ENCODE measurements around the gene NRCAM.

Gene NRCAM

DNA sequence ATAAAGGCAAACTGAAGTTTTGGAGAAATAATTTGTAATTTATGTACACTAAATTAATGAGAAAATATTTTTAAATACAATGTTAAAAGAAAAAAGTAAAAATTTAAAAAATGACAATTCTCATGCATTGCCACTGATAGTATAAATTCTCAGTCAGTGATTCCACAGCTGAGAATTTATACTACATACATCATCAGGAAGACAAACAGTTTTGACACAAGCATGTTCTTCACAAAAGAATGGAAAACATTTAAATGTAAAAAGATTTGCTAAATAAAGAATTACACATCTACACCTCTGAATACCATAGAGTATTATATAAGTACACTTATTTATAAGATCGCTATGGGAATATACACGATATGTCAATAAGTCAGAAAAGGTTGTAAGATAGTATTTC, 225.0 kb downstream of the NRCAM start:
- Mint-ChIP-seq H3K4me1 (ENCODE audit: low read depth) (no peaks in the 10 kb centered on the region), H3K4me3 (no peak overlapping the region), H3K27ac (no peak overlapping the region), H3K27me3 (no peaks in the 10 kb centered on the region), H3K9me3 (no peaks in the 10 kb centered on the region), H3K36me3 (ENCODE audit: low read depth) (no peaks in the 10 kb centered on the region)
- DNase-seq = no peak

- no peaks in the 10 kb centered on the region for H3K27me3 Mint-ChIP-seq
- no peak for DNase-seq
- no peaks in the 10 kb centered on the region for H3K4me1 Mint-ChIP-seq (ENCODE audit: low read depth)
- H3K4me3 Mint-ChIP-seq = no peak overlapping the region
- no peak overlapping the region for H3K27ac Mint-ChIP-seq
- no peaks in the 10 kb centered on the region for H3K9me3 Mint-ChIP-seq
- no peaks in the 10 kb centered on the region for H3K36me3 Mint-ChIP-seq (ENCODE audit: low read depth)
Observed at GRCh38 chr7:108227366-108227765, 228.9 kb downstream of the NRCAM start.

DNA sequence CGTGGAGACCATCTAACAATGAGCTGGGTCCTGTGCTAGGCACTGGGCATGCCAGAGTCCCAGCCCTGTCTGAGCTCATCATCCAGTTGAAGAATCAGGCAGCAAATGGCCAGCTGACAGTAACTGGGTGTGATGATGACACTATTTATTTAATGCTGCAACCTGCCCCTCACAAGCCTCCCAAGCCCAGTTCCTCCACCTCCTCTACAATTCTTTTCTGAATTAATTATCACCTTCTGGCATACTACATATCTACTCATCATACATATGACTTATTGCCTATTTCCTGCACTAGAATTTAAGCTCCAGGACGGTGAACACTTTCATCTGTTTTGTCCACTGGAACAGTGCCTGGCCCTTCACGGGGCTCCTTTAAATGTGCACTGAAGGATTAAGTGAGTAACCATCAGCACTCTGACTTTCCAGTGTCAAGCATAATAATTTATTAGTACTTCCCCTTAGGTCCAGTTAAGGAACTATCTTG, 229.4 kb downstream of the NRCAM start:
- no peak for DNase-seq
- H3K27me3 Mint-ChIP-seq = no peaks in the 10 kb centered on the region
- H3K36me3 Mint-ChIP-seq (ENCODE audit: low read depth) = no peaks in the 10 kb centered on the region
- H3K4me3 Mint-ChIP-seq = no peak overlapping the region
- H3K9me3 Mint-ChIP-seq = no peaks in the 10 kb centered on the region
- no peak overlapping the region for H3K27ac Mint-ChIP-seq
- no peaks in the 10 kb centered on the region for H3K4me1 Mint-ChIP-seq (ENCODE audit: low read depth)

- Mint-ChIP-seq H3K36me3 (ENCODE audit: low read depth) (no peaks in the 10 kb centered on the region), H3K4me3 (no peak overlapping the region), H3K9me3 (no peaks in the 10 kb centered on the region), H3K27ac (no peak overlapping the region), H3K27me3 (peaks cover 2% of the 10 kb centered on the region), H3K4me1 (ENCODE audit: low read depth) (no peaks in the 10 kb centered on the region)
- DNase-seq = no peak
Observed at GRCh38 chr7:108225531-108226181, 230.6 kb downstream of the NRCAM start.

DNA sequence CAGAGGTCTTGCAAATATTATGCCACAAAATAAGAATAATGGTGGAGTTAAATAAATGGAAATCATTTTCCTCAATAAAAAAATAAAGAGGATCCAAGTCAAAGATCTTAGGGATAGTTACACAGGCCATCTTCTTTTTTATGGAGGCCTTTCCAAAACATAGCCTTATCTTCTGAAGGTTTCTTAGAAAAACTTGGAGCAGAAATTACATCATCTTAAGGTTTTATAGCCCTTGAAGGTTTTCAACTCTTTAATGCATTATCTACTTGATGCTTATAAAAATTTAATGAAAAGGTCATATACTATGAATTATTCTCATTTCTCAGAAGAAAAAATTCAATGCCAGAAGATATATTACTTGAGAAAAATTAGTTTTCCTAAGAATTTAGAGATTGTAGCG, 231.8 kb downstream of the NRCAM start:
- no peaks in the 10 kb centered on the region for H3K4me1 Mint-ChIP-seq (ENCODE audit: low read depth)
- no peak for DNase-seq
- no peaks in the 10 kb centered on the region for H3K9me3 Mint-ChIP-seq
- peaks cover 2% of the 10 kb centered on the region for H3K27me3 Mint-ChIP-seq
- H3K4me3 Mint-ChIP-seq = no peak overlapping the region
- no peak overlapping the region for H3K27ac Mint-ChIP-seq
- no peaks in the 10 kb centered on the region for H3K36me3 Mint-ChIP-seq (ENCODE audit: low read depth)

- no peak for DNase-seq
- Mint-ChIP-seq H3K4me3 (no peak overlapping the region), H3K4me1 (ENCODE audit: low read depth) (no peaks in the 10 kb centered on the region), H3K9me3 (no peaks in the 10 kb centered on the region), H3K36me3 (ENCODE audit: low read depth) (no peaks in the 10 kb centered on the region), H3K27me3 (peaks cover 8% of the 10 kb centered on the region), H3K27ac (no peak overlapping the region)
Observed at GRCh38 chr7:108222236-108222892, 233.9 kb downstream of the NRCAM start.

DNA sequence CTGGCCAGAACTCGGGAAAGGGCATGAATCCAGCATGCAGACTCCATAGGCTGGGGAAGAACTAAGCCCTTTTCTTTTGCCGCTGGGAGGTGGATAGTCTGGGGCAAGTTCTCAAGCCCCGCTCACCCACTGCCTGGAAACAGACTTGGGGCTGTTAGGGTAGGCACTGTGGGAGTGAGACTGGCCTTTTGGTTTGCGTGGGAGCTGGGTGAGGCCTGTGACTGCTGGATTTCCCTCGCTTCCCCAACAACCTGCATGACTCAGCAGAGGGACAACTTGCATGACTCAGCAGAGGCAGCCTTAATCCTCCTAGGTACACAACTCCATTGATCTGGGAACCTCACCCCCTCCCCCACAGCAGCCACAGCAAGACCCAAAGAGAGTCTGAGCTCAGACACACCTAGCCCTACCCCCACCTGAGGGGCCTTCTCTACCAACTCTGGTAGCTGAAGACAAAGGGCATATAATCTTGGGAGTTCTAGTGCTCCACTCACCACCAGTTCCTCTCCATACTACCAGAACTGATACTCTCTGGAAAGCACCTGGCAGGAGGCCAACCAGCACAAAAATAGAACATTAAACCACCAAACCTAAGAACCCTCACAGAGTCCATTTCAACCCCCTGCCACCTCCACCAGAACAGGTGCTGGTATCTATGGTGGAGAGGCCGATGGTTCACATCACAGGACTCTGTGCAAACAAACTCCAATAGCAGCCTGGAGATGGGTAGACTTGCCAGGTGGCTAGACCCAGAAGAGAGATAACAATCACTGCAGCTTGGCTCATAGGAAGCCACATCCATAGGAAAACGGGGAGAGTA, 244.6 kb downstream of the NRCAM start:
- no peak overlapping the region for H3K27ac Mint-ChIP-seq
- H3K36me3 Mint-ChIP-seq (ENCODE audit: low read depth) = no peaks in the 10 kb centered on the region
- no peak overlapping the region for H3K4me3 Mint-ChIP-seq
- no peak for DNase-seq
- no peaks in the 10 kb centered on the region for H3K9me3 Mint-ChIP-seq
- H3K27me3 Mint-ChIP-seq = no peaks in the 10 kb centered on the region
- peaks cover 6% of the 10 kb centered on the region for H3K4me1 Mint-ChIP-seq (ENCODE audit: low read depth)

DNA sequence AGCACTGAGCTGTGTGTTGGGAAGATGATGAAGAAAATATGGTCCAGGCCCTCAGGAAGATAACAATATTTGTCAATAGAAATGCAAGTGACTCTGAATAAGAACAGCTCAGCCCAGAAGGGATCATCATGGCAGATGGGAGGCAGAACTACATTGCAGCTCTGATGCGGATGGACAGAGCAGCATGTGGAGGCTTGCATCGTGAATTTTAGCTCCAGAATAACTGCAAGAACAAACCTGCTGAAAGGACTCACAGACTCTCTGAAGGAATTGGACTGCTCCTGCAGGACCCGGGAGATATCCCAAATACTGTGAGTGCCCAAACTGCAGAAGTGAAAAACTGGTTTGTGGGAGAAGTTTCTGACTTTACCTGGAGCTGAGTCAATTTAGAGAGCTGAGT, 245.4 kb downstream of the NRCAM start:
- no peaks in the 10 kb centered on the region for H3K36me3 Mint-ChIP-seq (ENCODE audit: low read depth)

GRCh38 chr7:108205311-108205710, 250.9 kb downstream of the NRCAM start:
- H3K27me3 Mint-ChIP-seq = no peaks in the 10 kb centered on the region
- no peak overlapping the region for H3K27ac Mint-ChIP-seq
- H3K4me3 Mint-ChIP-seq = no peak overlapping the region
- no peaks in the 10 kb centered on the region for H3K4me1 Mint-ChIP-seq (ENCODE audit: low read depth)
- DNase-seq = no peak
- H3K36me3 Mint-ChIP-seq (ENCODE audit: low read depth) = no peaks in the 10 kb centered on the region
- no peaks in the 10 kb centered on the region for H3K9me3 Mint-ChIP-seq

More for the DNA sequence above, 245.4 kb downstream of the NRCAM start:
- peaks cover 6% of the 10 kb centered on the region for H3K4me1 Mint-ChIP-seq (ENCODE audit: low read depth)
- no peaks in the 10 kb centered on the region for H3K9me3 Mint-ChIP-seq
- H3K4me3 Mint-ChIP-seq = no peak overlapping the region
- DNase-seq = no peak
- H3K27ac Mint-ChIP-seq = no peak overlapping the region
- H3K27me3 Mint-ChIP-seq = no peaks in the 10 kb centered on the region

- Mint-ChIP-seq H3K27me3 (no peaks in the 10 kb centered on the region), H3K27ac (no peak overlapping the region), H3K4me3 (no peak overlapping the region), H3K9me3 (no peaks in the 10 kb centered on the region), H3K36me3 (ENCODE audit: low read depth) (no peaks in the 10 kb centered on the region), H3K4me1 (ENCODE audit: low read depth) (no peaks in the 10 kb centered on the region)
- no peak for DNase-seq
Observed at GRCh38 chr7:108204281-108204796, 251.9 kb downstream of the NRCAM start.

GRCh38 chr7:108203537-108203936, 252.7 kb downstream of the NRCAM start:
- DNase-seq = no peak

GRCh38 chr7:108202743-108203142, 253.5 kb downstream of the NRCAM start:
- DNase-seq = no peak
- no peak overlapping the region for H3K4me3 Mint-ChIP-seq
- no peaks in the 10 kb centered on the region for H3K36me3 Mint-ChIP-seq (ENCODE audit: low read depth)
- H3K27me3 Mint-ChIP-seq = no peaks in the 10 kb centered on the region
- H3K4me1 Mint-ChIP-seq (ENCODE audit: low read depth) = no peaks in the 10 kb centered on the region
- H3K9me3 Mint-ChIP-seq = no peaks in the 10 kb centered on the region
- H3K27ac Mint-ChIP-seq = no peak overlapping the region

More at GRCh38 chr7:108203537-108203936, 252.7 kb downstream of the NRCAM start:
- Mint-ChIP-seq H3K4me1 (ENCODE audit: low read depth) (no peaks in the 10 kb centered on the region), H3K9me3 (no peaks in the 10 kb centered on the region), H3K27ac (no peak overlapping the region), H3K27me3 (no peaks in the 10 kb centered on the region), H3K36me3 (ENCODE audit: low read depth) (no peaks in the 10 kb centered on the region), H3K4me3 (no peak overlapping the region)

GRCh38 chr7:108201766-108202165, 254.5 kb downstream of the NRCAM start:
- no peak overlapping the region for H3K4me3 Mint-ChIP-seq
- no peaks in the 10 kb centered on the region for H3K4me1 Mint-ChIP-seq (ENCODE audit: low read depth)
- H3K27ac Mint-ChIP-seq = no peak overlapping the region
- no peak for DNase-seq
- no peaks in the 10 kb centered on the region for H3K9me3 Mint-ChIP-seq
- H3K27me3 Mint-ChIP-seq = no peaks in the 10 kb centered on the region
- no peaks in the 10 kb centered on the region for H3K36me3 Mint-ChIP-seq (ENCODE audit: low read depth)

DNA sequence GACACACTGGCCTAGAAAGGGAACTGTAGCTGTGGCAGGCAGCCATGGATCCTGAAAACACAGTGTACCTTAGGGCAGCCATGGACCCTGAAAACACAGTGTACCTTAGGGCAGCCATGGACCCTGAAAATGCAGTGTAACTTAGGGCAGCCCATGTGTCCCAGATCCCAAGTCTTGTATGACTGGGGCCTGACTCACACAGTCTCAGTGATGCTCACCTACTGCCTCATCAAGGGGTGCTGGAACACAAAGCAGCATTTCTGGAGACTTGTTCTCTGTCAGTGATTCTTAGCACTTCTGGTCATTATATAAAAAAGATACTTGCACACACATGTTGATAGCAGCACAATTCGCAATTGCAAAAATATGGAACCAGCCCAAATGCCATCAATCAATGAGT, 255.9 kb downstream of the NRCAM start:
- Mint-ChIP-seq H3K4me3 (no peak overlapping the region), H3K27ac (no peak overlapping the region), H3K27me3 (no peaks in the 10 kb centered on the region), H3K4me1 (ENCODE audit: low read depth) (no peaks in the 10 kb centered on the region), H3K9me3 (no peaks in the 10 kb centered on the region), H3K36me3 (ENCODE audit: low read depth) (no peaks in the 10 kb centered on the region)
- DNase-seq = no peak

Measured in activated T-cell treated with anti-CD3 and anti-CD28 coated beads, Interleukin-2, amount 50 U/mL, for 24 hours (primary cell).